ENCODE results near the gene BMPER.

BMPER gene

GRCh38 chr7:34104115-34104514 lies 198.8 kb downstream of the BMPER start:
- DNase-seq, result no peak

- no peak for DNase-seq
Observed at GRCh38 chr7:34104992-34105391, 199.7 kb downstream of the BMPER start.

GRCh38 chr7:34107276-34107675 lies 201.9 kb downstream of the BMPER start:
- DNase-seq, result no peak

GRCh38 chr7:34108165-34108564 lies 202.8 kb downstream of the BMPER start:
- no peak for DNase-seq

GRCh38 chr7:34109936-34110780 lies 204.8 kb downstream of the BMPER start:
- no peak for DNase-seq

GRCh38 chr7:34111031-34111430 lies 205.7 kb downstream of the BMPER start:
- DNase-seq, result no peak

- no peak for DNase-seq
Observed at GRCh38 chr7:34115503-34115902, 210.2 kb downstream of the BMPER start.

- no peak for DNase-seq
Observed at GRCh38 chr7:34117573-34117972, 212.2 kb downstream of the BMPER start.

- no peak for DNase-seq
Observed at GRCh38 chr7:34121366-34121765, 216.0 kb downstream of the BMPER start.

GRCh38 chr7:34123316-34123715 lies 218.0 kb downstream of the BMPER start:
- DNase-seq, result no peak

GRCh38 chr7:34124765-34125164 lies 219.4 kb downstream of the BMPER start:
- no peak for DNase-seq

GRCh38 chr7:34128762-34129161 lies 223.4 kb downstream of the BMPER start:
- no peak for DNase-seq

- no peak for DNase-seq
Observed at GRCh38 chr7:34130558-34131295, 225.4 kb downstream of the BMPER start.

- no peak for DNase-seq
Observed at GRCh38 chr7:34131371-34131770, 226.0 kb downstream of the BMPER start.

- DNase-seq, result no peak
Observed at GRCh38 chr7:34133356-34133982, 228.1 kb downstream of the BMPER start.

GRCh38 chr7:34133983-34134782 lies 228.8 kb downstream of the BMPER start:
- DNase-seq, result peak; percentile 59

- no peak for DNase-seq
Observed at GRCh38 chr7:34135924-34136323, 230.6 kb downstream of the BMPER start.

- DNase-seq, result no peak
Observed at GRCh38 chr7:34136698-34137097, 231.4 kb downstream of the BMPER start.

GRCh38 chr7:34137176-34137575 lies 231.8 kb downstream of the BMPER start:
- DNase-seq, result no peak

GRCh38 chr7:34138483-34138882 lies 233.1 kb downstream of the BMPER start:
- no peak for DNase-seq

GRCh38 chr7:34139086-34139485 lies 233.7 kb downstream of the BMPER start:
- DNase-seq, result no peak

GRCh38 chr7:34140066-34140465 lies 234.7 kb downstream of the BMPER start:
- no peak for DNase-seq

GRCh38 chr7:34143402-34143801 lies 238.1 kb downstream of the BMPER start:
- DNase-seq, result no peak

All from RPMI8226 (cell line).